NCI-H460 (cell line): Measurements from ENCODE around the gene SRPK2. TPM values are rescaled to one million over a fixed set of nuclear protein-coding genes. Genes with fewer than 3 reads are reported as not detected.
A peak's percentile ranks its signal among the peaks of the same experiment; 100 is the strongest.

Experiments
- DNase-seq: peaks from one replicate; pipeline ENCODE4 v3.0.0-alpha.2; 2016; ENCODE audit warnings: low read depth; ENCODE audit errors: extremely low read depth
- total RNA-seq: library from RNA; depleted of rRNA; stranded (reverse); fragments of >200 nt; shearing (Covaris generic); gene quantifications from 2 replicates; pipeline ENCODE4 v1.2.3, GENCODE V29; 2014

SRPK2 gene
- total RNA-seq, 1 experiment from 2014 or later = 52.8 TPM

GRCh38 chr7:105153531-105153930 lies 235.2 kb downstream of the SRPK2 start:
- no peak for DNase-seq

- no peak for DNase-seq
Measured at GRCh38 chr7:105151152-105151551, 237.6 kb downstream of the SRPK2 start.

- DNase-seq = no peak
Measured at GRCh38 chr7:105149827-105150226, 238.9 kb downstream of the SRPK2 start.

GRCh38 chr7:105141068-105141467 lies 247.7 kb downstream of the SRPK2 start:
- DNase-seq = peak; percentile 12

GRCh38 chr7:105139381-105139780 lies 249.3 kb downstream of the SRPK2 start:
- DNase-seq = no peak

- DNase-seq = no peak
Measured at GRCh38 chr7:105137898-105138297, 250.8 kb downstream of the SRPK2 start.

GRCh38 chr7:105136221-105136620 lies 252.5 kb downstream of the SRPK2 start:
- no peak for DNase-seq

- DNase-seq = no peak
Measured at GRCh38 chr7:105133986-105134655, 254.6 kb downstream of the SRPK2 start.

- DNase-seq = no peak
Measured at GRCh38 chr7:105133358-105133757, 255.4 kb downstream of the SRPK2 start.

- no peak for DNase-seq
Measured at GRCh38 chr7:105132835-105133234, 255.9 kb downstream of the SRPK2 start.

GRCh38 chr7:105132335-105132734 lies 256.4 kb downstream of the SRPK2 start:
- DNase-seq = no peak

GRCh38 chr7:105131890-105132289 lies 256.8 kb downstream of the SRPK2 start:
- DNase-seq = no peak

- no peak for DNase-seq
Measured at GRCh38 chr7:105131033-105131656, 257.6 kb downstream of the SRPK2 start.

- DNase-seq = no peak
Measured at GRCh38 chr7:105130580-105130979, 258.1 kb downstream of the SRPK2 start.

- no peak for DNase-seq
Measured at GRCh38 chr7:105130048-105130447, 258.7 kb downstream of the SRPK2 start.

GRCh38 chr7:105127179-105127578 lies 261.5 kb downstream of the SRPK2 start:
- no peak for DNase-seq

- DNase-seq = no peak
Measured at GRCh38 chr7:105126436-105126975, 262.2 kb downstream of the SRPK2 start.

GRCh38 chr7:105125745-105126144 lies 263.0 kb downstream of the SRPK2 start:
- DNase-seq = no peak

GRCh38 chr7:105122619-105123018 lies 266.1 kb downstream of the SRPK2 start:
- DNase-seq = no peak

GRCh38 chr7:105118612-105119600 lies 269.8 kb downstream of the SRPK2 start:
- no peak for DNase-seq
